Right cardiac atrium (tissue), 5 donors: Measurements from ENCODE around the gene UNC5B. TPM values are rescaled to one million over a fixed set of nuclear protein-coding genes. Genes with fewer than 3 reads are reported as not detected.

Experiments
- polyA plus RNA-seq: library from polyadenylated mRNA; stranded (reverse); fragments of 200-250 nt; gene quantifications from one replicate; pipeline ENCODE4 v1.2.3, GENCODE V29; 2013
- total RNA-seq, 4 donors: library from RNA; stranded (reverse); fragmentation: NEBNext Ultra II Directional; extraction: Animal tissue kit (Norgen Biotek cat#: 25700); gene quantifications; one replicate each; pipeline ENCODE4 v1.2.1, GENCODE V29; 2021
- donor health status: healthy with polysubstance abuse.
- donor health status: DM: no; HTN: yes; CAD: no.
- donor health status: DM: no; HTN: no; CAD: no.
- donor health status: DM: no; HTN: yes; CAD: no; lungs with severe emphysema.
- donor health status: DM: yes; HTN: yes; CAD: no.

The UNC5B gene
- total and polyA plus RNA-seq, 5 donors: 12.4 to 26.6 (median 22.4) TPM

Other genes with a start within 250 kb of the UNC5B start
- 1 to 10 TPM; 2.2 to 2.7 (median 2.4) TPM for gene SLC29A3, start 106.7 kb downstream of the UNC5B start, total RNA-seq
- 1.4 TPM for gene SLC29A3, start 106.7 kb downstream of the UNC5B start, polyA plus RNA-seq
- 1 to 10 TPM; 2.4 to 6.3 (median 5.6) TPM for gene CDH23, start 184.3 kb downstream of the UNC5B start, total RNA-seq
- gene CDH23, start 184.3 kb downstream of the UNC5B start, polyA plus RNA-seq: 2.9 TPM